Smooth muscle cell (in vitro differentiated cells): ENCODE measurements around the gene GRID2IP. TPM values are rescaled to one million over a fixed set of nuclear protein-coding genes. Genes with fewer than 3 reads are reported as not detected.

Experiments
- DNase-seq: peaks from one replicate; lab custom pipeline; 2025; ENCODE audit not compliant: unreplicated experiment; lab: John Stamatoyannopoulos, UW
- H2AFZ ChIP-seq: fragments of 200-600 bp; sonication (generic); 2 replicates; pipeline ENCODE4 v1.6.0; 2016; ENCODE audit warnings: antibody characterized with exemption, low read depth, mild to moderate bottlenecking
- H3F3A ChIP-seq: fragments of 200-600 bp; sonication (generic); 2 replicates; pipeline ENCODE4 v1.6.0; 2017; ENCODE audit warnings: antibody characterized with exemption, low read depth
- H3K27ac ChIP-seq: fragments of 200-600 bp; sonication (generic); 2 replicates; pipeline ENCODE4 v1.5.1; 2016; ENCODE audit warnings: low read depth, mild to moderate bottlenecking
- H3K27me3 ChIP-seq: fragments of 200-600 bp; sonication (generic); 2 replicates; pipeline ENCODE4 v1.6.1; 2016; ENCODE audit warnings: low read depth, mild to moderate bottlenecking
- H3K36me3 ChIP-seq: fragments of 200-600 bp; sonication (generic); 2 replicates; pipeline ENCODE4 v1.5.1; 2016; ENCODE audit warnings: low read depth
- H3K4me1 ChIP-seq: fragments of 200-600 bp; sonication (generic); 2 replicates; pipeline ENCODE4 v1.5.1; 2016; ENCODE audit warnings: low read depth
- H3K4me2 ChIP-seq: fragments of 200-600 bp; sonication (generic); 2 replicates; pipeline ENCODE4 v1.6.0; 2016; ENCODE audit warnings: mild to moderate bottlenecking
- H3K4me3 ChIP-seq: fragments of 200-600 bp; sonication (generic); 2 replicates; pipeline ENCODE4 v1.5.1; 2016; ENCODE audit warnings: mild to moderate bottlenecking
- H3K79me2 ChIP-seq: fragments of 200-600 bp; sonication (generic); 2 replicates; pipeline ENCODE4 v1.6.0; 2016; ENCODE audit warnings: low read depth, mild to moderate bottlenecking
- H3K9ac ChIP-seq: fragments of 200-600 bp; sonication (generic); 2 replicates; pipeline ENCODE4 v1.6.0; 2016; ENCODE audit warnings: low read depth
- H3K9me3 ChIP-seq: fragments of 200-600 bp; sonication (generic); replicated peaks from 2 replicates; pipeline ENCODE4 v1.5.1; 2016; ENCODE audit warnings: low read depth
- H4K20me1 ChIP-seq: fragments of 200-600 bp; sonication (generic); 2 replicates; pipeline ENCODE4 v1.6.0; 2016; ENCODE audit warnings: low read depth
- CTCF ChIP-seq: fragments of 200-600 bp; sonication (generic); IDR thresholded peaks from 2 replicates; pipeline ENCODE4 v1.5.1; 2017; ENCODE audit warnings: borderline replicate concordance, mild to moderate bottlenecking, antibody characterized with exemption; ENCODE audit not compliant: insufficient read depth, poor library complexity, severe bottlenecking
- WGBS: methylation state at CpG from one replicate; pipeline ENCODE4 v1.1.7; 2016; ENCODE audit warnings: low lambda C conversion rate; 5-methylcytosine and 5-hydroxymethylcytosine counted together
- polyA plus RNA-seq: library from polyadenylated mRNA; unstranded; fragments of >200 nt; fragmentation: Nextera tagmentation; extraction: Ambion mirVana; gene quantifications from 2 replicates; pipeline ENCODE4 v1.2.1, GENCODE V29; 2016
- total RNA-seq: library from RNA; depleted of rRNA; stranded (reverse); fragments of >200 nt; gene quantifications from 2 replicates; pipeline ENCODE4 v1.2.3, GENCODE V29; 2014

Gene GRID2IP
- total and polyA plus RNA-seq, 2 experiments from 2014 or later = not detected

GRCh38 chr7:6559896-6560295, 8.6 kb upstream of the GRID2IP start:
- 57% methylated on average over 3 of the region's 3 CpGs for WGBS
- TF ChIP-seq CTCF = no peak

GRCh38 chr7:6558837-6559236, 7.6 kb upstream of the GRID2IP start:
- H2AFZ ChIP-seq = no peak overlapping the region
- H3K4me2 ChIP-seq = no peak overlapping the region
- no peaks in the 10 kb centered on the region for H3K27me3 ChIP-seq
- no peaks in the 10 kb centered on the region for H3K9me3 ChIP-seq
- TF ChIP-seq CTCF = peak; percentile 29
- H3K4me3 ChIP-seq = no peak overlapping the region
- H3K27ac ChIP-seq = no peak overlapping the region
- no peak for DNase-seq
- no peaks in the 10 kb centered on the region for H3K79me2 ChIP-seq
- no peak overlapping the region for H3K9ac ChIP-seq
- no peaks in the 10 kb centered on the region for H4K20me1 ChIP-seq
- WGBS = 53% methylated on average over 6 of the region's 6 CpGs
- no peaks in the 10 kb centered on the region for H3K36me3 ChIP-seq
- no peaks in the 10 kb centered on the region for H3F3A ChIP-seq
- H3K4me1 ChIP-seq = no peaks in the 10 kb centered on the region

More at GRCh38 chr7:6559896-6560295, 8.6 kb upstream of the GRID2IP start:
- no peak overlapping the region for H3K27ac ChIP-seq
- no peaks in the 10 kb centered on the region for H3F3A ChIP-seq
- no peaks in the 10 kb centered on the region for H3K27me3 ChIP-seq
- no peaks in the 10 kb centered on the region for H3K4me1 ChIP-seq
- H3K4me2 ChIP-seq = no peak overlapping the region
- H2AFZ ChIP-seq = no peak overlapping the region
- no peaks in the 10 kb centered on the region for H3K36me3 ChIP-seq
- DNase-seq = no peak
- no peaks in the 10 kb centered on the region for H3K9me3 ChIP-seq
- no peaks in the 10 kb centered on the region for H4K20me1 ChIP-seq
- no peaks in the 10 kb centered on the region for H3K79me2 ChIP-seq
- H3K4me3 ChIP-seq = no peak overlapping the region
- H3K9ac ChIP-seq = no peak overlapping the region

- Histone ChIP-seq H3K4me3 (no peak overlapping the region), H3K4me2 (no peak overlapping the region), H3K27me3 (no peaks in the 10 kb centered on the region), H3F3A (no peaks in the 10 kb centered on the region), H3K79me2 (no peaks in the 10 kb centered on the region), H2AFZ (no peak overlapping the region), H3K9ac (no peak overlapping the region), H3K9me3 (no peaks in the 10 kb centered on the region), H3K36me3 (no peaks in the 10 kb centered on the region), H3K4me1 (no peaks in the 10 kb centered on the region), H3K27ac (no peak overlapping the region), H4K20me1 (no peaks in the 10 kb centered on the region)
- 78% methylated on average over 6 of the region's 6 CpGs for WGBS
- TF ChIP-seq CTCF = no peak
- no peak for DNase-seq
These were observed 4.9 kb upstream of the GRID2IP start for GRCh38 chr7:6556196-6556595.

GRCh38 chr7:6554848-6555247, 3.6 kb upstream of the GRID2IP start:
- no peak for DNase-seq
- H3K4me2 ChIP-seq = no peak overlapping the region
- H4K20me1 ChIP-seq = no peaks in the 10 kb centered on the region
- TF ChIP-seq CTCF = no peak
- H3K79me2 ChIP-seq = no peaks in the 10 kb centered on the region
- no peaks in the 10 kb centered on the region for H3K27me3 ChIP-seq
- H3K9me3 ChIP-seq = no peaks in the 10 kb centered on the region
- H2AFZ ChIP-seq = no peak overlapping the region
- H3K27ac ChIP-seq = no peak overlapping the region
- WGBS = 97% methylated on average over 7 of the region's 7 CpGs
- H3K4me1 ChIP-seq = no peaks in the 10 kb centered on the region
- H3K4me3 ChIP-seq = no peak overlapping the region
- H3F3A ChIP-seq = no peaks in the 10 kb centered on the region
- no peak overlapping the region for H3K9ac ChIP-seq
- no peaks in the 10 kb centered on the region for H3K36me3 ChIP-seq
